K562 (cell line): ENCODE results near the gene TJP3.

Experiments
- CREBBP ChIP-seq: IDR thresholded peaks from one replicate; pipeline ENCODE4 v1.6.1; 2012; ENCODE audit warnings: low read depth, mild to moderate bottlenecking, control low read depth, inconsistent platforms, low read length
- EHMT2 ChIP-seq: fragments of 450-650 bp; IDR thresholded peaks from 2 replicates; pipeline ENCODE4 v1.6.1; 2018; ENCODE audit warnings: antibody characterized with exemption
- POLR2A ChIP-seq: fragments of 450-650 bp; conservative IDR thresholded peaks from 2 replicates; pipeline ENCODE4 v1.6.1; 2016
- PREB ChIP-seq: sonication (generic); formaldehyde crosslinking; IDR thresholded peaks from 2 replicates; pipeline ENCODE4 v1.8.1; 2023; ENCODE audit warnings: mild to moderate bottlenecking, missing genetic modification reagents
- ZNF609 ChIP-seq: sonication (generic); formaldehyde crosslinking; IDR thresholded peaks from 2 replicates; pipeline ENCODE4 v1.8.1; 2023; ENCODE audit warnings: missing genetic modification reagents, mild to moderate bottlenecking, borderline replicate concordance

- peak; percentile 79 for TF ChIP-seq POLR2A
- no peak for TF ChIP-seq PREB
- no peak for TF ChIP-seq EHMT2
- no peak for TF ChIP-seq ZNF609 (CRISPR knock-in tag)
- TF ChIP-seq CREBBP: no peak
Measured at GRCh38 chr19:3669947-3670795, 38.0 kb upstream of the TJP3 start.
